ENCODE results near the gene MAGI2.

MAGI2 gene

GRCh38 chr7:78702770-78703169 lies 750.7 kb downstream of the MAGI2 start:
- Histone ChIP-seq H3K9ac (ENCODE audit: low read depth, low read length, poor library complexity, severe bottlenecking) (no peak overlapping the region), H3K9me3 (ENCODE audit: insufficient read depth, low read depth, low read length) (no peaks in the 10 kb centered on the region), H3K9me2 (replicated peaks; ENCODE audit: low read depth, low read length) (no peaks in the 10 kb centered on the region), H3F3A (ENCODE audit: low read depth) (no peaks in the 10 kb centered on the region), H3K4me1 (ENCODE audit: insufficient read depth, low read length, poor library complexity, severe bottlenecking) (no peaks in the 10 kb centered on the region), H4K20me1 (ENCODE audit: insufficient read depth, low read length, poor library complexity, severe bottlenecking) (no peaks in the 10 kb centered on the region), H3K4me2 (ENCODE audit: low read depth, low read length, poor library complexity, severe bottlenecking) (no peak overlapping the region), H3K36me3 (ENCODE audit: insufficient read depth, low read length) (no peaks in the 10 kb centered on the region), H3K79me2 (ENCODE audit: insufficient read depth, low read length) (no peaks in the 10 kb centered on the region), H3K27me3 (ENCODE audit: insufficient read depth, low read length, poor library complexity, severe bottlenecking) (no peaks in the 10 kb centered on the region), H2AFZ (ENCODE audit: low read length) (no peak overlapping the region), H3K4me3 (ENCODE audit: low read length, poor library complexity, severe bottlenecking) (no peak overlapping the region)
- TF ChIP-seq EZH2phosphoT487 (IDR thresholded peaks at IDR 0.05; ENCODE audit: borderline replicate concordance) (no peak), CTCF (conservative IDR thresholded peaks at IDR 0.05; ENCODE audit: low read length) (no peak)

GRCh38 chr7:78695826-78696225 lies 757.6 kb downstream of the MAGI2 start:
- no peaks in the 10 kb centered on the region for H3K4me1 ChIP-seq (ENCODE audit: insufficient read depth, low read length, poor library complexity, severe bottlenecking)
- no peaks in the 10 kb centered on the region for H3F3A ChIP-seq (ENCODE audit: low read depth)
- no peaks in the 10 kb centered on the region for H3K9me2 ChIP-seq (replicated peaks; ENCODE audit: low read depth, low read length)
- H2AFZ ChIP-seq (ENCODE audit: low read length), result no peak overlapping the region
- H3K4me2 ChIP-seq (ENCODE audit: low read depth, low read length, poor library complexity, severe bottlenecking), result no peak overlapping the region
- no peaks in the 10 kb centered on the region for H3K79me2 ChIP-seq (ENCODE audit: insufficient read depth, low read length)
- no peaks in the 10 kb centered on the region for H4K20me1 ChIP-seq (ENCODE audit: insufficient read depth, low read length, poor library complexity, severe bottlenecking)
- TF ChIP-seq CTCF (conservative IDR thresholded peaks at IDR 0.05; ENCODE audit: low read length) (no peak), EZH2phosphoT487 (IDR thresholded peaks at IDR 0.05; ENCODE audit: borderline replicate concordance) (no peak)
- H3K4me3 ChIP-seq (ENCODE audit: low read length, poor library complexity, severe bottlenecking), result no peak overlapping the region
- no peaks in the 10 kb centered on the region for H3K36me3 ChIP-seq (ENCODE audit: insufficient read depth, low read length)
- no peaks in the 10 kb centered on the region for H3K9me3 ChIP-seq (ENCODE audit: insufficient read depth, low read depth, low read length)
- no peak overlapping the region for H3K9ac ChIP-seq (ENCODE audit: low read depth, low read length, poor library complexity, severe bottlenecking)
- no peaks in the 10 kb centered on the region for H3K27me3 ChIP-seq (ENCODE audit: insufficient read depth, low read length, poor library complexity, severe bottlenecking)

- Histone ChIP-seq H3K4me2 (ENCODE audit: low read depth, low read length, poor library complexity, severe bottlenecking) (no peak overlapping the region), H3F3A (ENCODE audit: low read depth) (no peaks in the 10 kb centered on the region), H3K9ac (ENCODE audit: low read depth, low read length, poor library complexity, severe bottlenecking) (no peak overlapping the region), H3K27me3 (ENCODE audit: insufficient read depth, low read length, poor library complexity, severe bottlenecking) (no peaks in the 10 kb centered on the region), H3K9me3 (ENCODE audit: insufficient read depth, low read depth, low read length) (no peaks in the 10 kb centered on the region), H4K20me1 (ENCODE audit: insufficient read depth, low read length, poor library complexity, severe bottlenecking) (no peaks in the 10 kb centered on the region), H3K4me3 (ENCODE audit: low read length, poor library complexity, severe bottlenecking) (no peak overlapping the region), H3K4me1 (ENCODE audit: insufficient read depth, low read length, poor library complexity, severe bottlenecking) (no peaks in the 10 kb centered on the region), H3K36me3 (ENCODE audit: insufficient read depth, low read length) (no peaks in the 10 kb centered on the region), H3K79me2 (ENCODE audit: insufficient read depth, low read length) (no peaks in the 10 kb centered on the region), H2AFZ (ENCODE audit: low read length) (no peak overlapping the region), H3K9me2 (replicated peaks; ENCODE audit: low read depth, low read length) (no peaks in the 10 kb centered on the region)
- TF ChIP-seq EZH2phosphoT487 (IDR thresholded peaks at IDR 0.05; ENCODE audit: borderline replicate concordance) (no peak), CTCF (conservative IDR thresholded peaks at IDR 0.05; ENCODE audit: low read length) (no peak)
These were observed 761.9 kb downstream of the MAGI2 start for GRCh38 chr7:78691584-78691983.

Measured in Loucy (cell line).